DOHH2 (cell line): ENCODE results near the gene POLR3GL.

Experiments used
- EZH2phosphoT487 ChIP-seq: fragments of 200-600 bp; sonication (generic); IDR thresholded peaks from 2 replicates; pipeline ENCODE4 v1.6.1; 2017; ENCODE audit warnings: borderline replicate concordance, mild to moderate bottlenecking, antibody characterized with exemption, low read length, moderate library complexity, mixed read lengths
- TF ChIP-seq, protein P1 (sequence below): fragments of 200-600 bp; sonication (generic); IDR thresholded peaks from one replicate; pipeline ENCODE4 v1.5.1; 2014; ENCODE audit warnings: antibody characterized with exemption, mild to moderate bottlenecking, low read depth, low read length; ENCODE audit not compliant: poor library complexity, severe bottlenecking

DNA sequence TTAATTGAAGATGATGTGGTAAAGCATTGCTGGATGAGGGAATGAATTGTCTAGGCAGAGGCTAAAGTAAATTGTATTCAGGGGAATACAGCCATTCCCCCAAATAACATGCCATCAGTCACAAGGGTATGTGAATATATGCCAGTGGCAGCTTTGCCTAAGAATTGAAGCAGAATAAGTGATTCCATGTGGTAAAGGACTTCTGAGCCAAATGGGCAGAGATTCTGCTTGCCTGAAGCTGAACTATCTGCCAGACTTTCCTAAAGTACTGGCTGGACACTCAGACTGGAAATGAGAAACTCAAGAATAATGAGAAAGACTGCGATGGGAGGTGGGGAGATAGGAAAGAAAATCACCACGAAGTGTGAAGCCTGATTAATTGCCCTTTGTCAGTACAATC lies 9.1 kb upstream of the POLR3GL start:
- TF ChIP-seq, protein P1, sequence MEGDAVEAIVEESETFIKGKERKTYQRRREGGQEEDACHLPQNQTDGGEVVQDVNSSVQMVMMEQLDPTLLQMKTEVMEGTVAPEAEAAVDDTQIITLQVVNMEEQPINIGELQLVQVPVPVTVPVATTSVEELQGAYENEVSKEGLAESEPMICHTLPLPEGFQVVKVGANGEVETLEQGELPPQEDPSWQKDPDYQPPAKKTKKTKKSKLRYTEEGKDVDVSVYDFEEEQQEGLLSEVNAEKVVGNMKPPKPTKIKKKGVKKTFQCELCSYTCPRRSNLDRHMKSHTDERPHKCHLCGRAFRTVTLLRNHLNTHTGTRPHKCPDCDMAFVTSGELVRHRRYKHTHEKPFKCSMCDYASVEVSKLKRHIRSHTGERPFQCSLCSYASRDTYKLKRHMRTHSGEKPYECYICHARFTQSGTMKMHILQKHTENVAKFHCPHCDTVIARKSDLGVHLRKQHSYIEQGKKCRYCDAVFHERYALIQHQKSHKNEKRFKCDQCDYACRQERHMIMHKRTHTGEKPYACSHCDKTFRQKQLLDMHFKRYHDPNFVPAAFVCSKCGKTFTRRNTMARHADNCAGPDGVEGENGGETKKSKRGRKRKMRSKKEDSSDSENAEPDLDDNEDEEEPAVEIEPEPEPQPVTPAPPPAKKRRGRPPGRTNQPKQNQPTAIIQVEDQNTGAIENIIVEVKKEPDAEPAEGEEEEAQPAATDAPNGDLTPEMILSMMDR: no peak
- no peak for TF ChIP-seq EZH2phosphoT487
